GM18517 (cell line): Measurements from ENCODE around the gene ZNF679.
A peak's percentile ranks its signal among the peaks of the same experiment; 100 is the strongest.
"Not testable (repeated sequence)": the region's sequence is repeated elsewhere in the genome, so short reads cannot be mapped to it uniquely, and the experiment has no call there.

Source experiments
- ATAC-seq: cut with Tn5 transposase; IDR thresholded peaks from one replicate; pipeline ENCODE4 v1.9.1; 2021; ENCODE audit warnings: mild to moderate bottlenecking, moderate library complexity; ENCODE audit not compliant: unreplicated experiment

ZNF679 gene

GRCh38 chr7:64308016-64308270 is 79.7 kb downstream of the ZNF679 start:
- no peak for ATAC-seq

- no peak for ATAC-seq
These were observed 82.2 kb downstream of the ZNF679 start for GRCh38 chr7:64310426-64310825.

GRCh38 chr7:64312826-64313225 is 84.6 kb downstream of the ZNF679 start:
- ATAC-seq = no peak

- ATAC-seq = peak; percentile 100
These were observed 85.6 kb downstream of the ZNF679 start, which contains the start of gene ZNF736 for GRCh38 chr7:64313740-64314491. Gene ZNF736 (plus strand): TSS chr7:64313961. CDS start chr7:64314151, 190 bp downstream.

GRCh38 chr7:64314566-64314965 is 86.3 kb downstream of the ZNF679 start:
- no peak for ATAC-seq

- ATAC-seq = not testable (repeated sequence)
These were observed 87.9 kb downstream of the ZNF679 start for GRCh38 chr7:64316031-64316742.
